Activated CD8-positive, alpha-beta memory T cell treated with anti-CD3 and anti-CD28 coated beads, Interleukin-2, amount 50 U/mL, for 48 hours (primary cell): ENCODE measurements around the gene EPB41L5.
"Not testable (repeated sequence)": the region's sequence is repeated elsewhere in the genome, so short reads cannot be mapped to it uniquely, and the experiment has no call there.

Experiments used
- DNase-seq: peaks from one replicate; pipeline ENCODE4 v3.0.0-alpha.2; 2020

EPB41L5 gene

GRCh38 chr2:120148669-120149068 lies 135.8 kb downstream of the EPB41L5 start:
- no peak for DNase-seq

GRCh38 chr2:120149406-120149805 lies 136.5 kb downstream of the EPB41L5 start:
- DNase-seq: no peak

GRCh38 chr2:120150040-120150482 lies 137.2 kb downstream of the EPB41L5 start:
- DNase-seq: no peak

GRCh38 chr2:120155308-120155707 lies 142.4 kb downstream of the EPB41L5 start:
- DNase-seq: no peak

GRCh38 chr2:120158658-120159057 lies 145.8 kb downstream of the EPB41L5 start:
- DNase-seq: not testable (repeated sequence)

GRCh38 chr2:120161190-120161589 lies 148.3 kb downstream of the EPB41L5 start:
- no peak for DNase-seq

GRCh38 chr2:120162716-120163115 lies 149.8 kb downstream of the EPB41L5 start:
- DNase-seq: no peak

- no peak for DNase-seq
Observed at GRCh38 chr2:120167272-120167671, 154.4 kb downstream of the EPB41L5 start.

GRCh38 chr2:120169020-120169419 lies 156.1 kb downstream of the EPB41L5 start:
- DNase-seq: no peak

- no peak for DNase-seq
Observed at GRCh38 chr2:120174963-120175581, 162.2 kb downstream of the EPB41L5 start.

- no peak for DNase-seq
Observed at GRCh38 chr2:120176526-120176925, 163.6 kb downstream of the EPB41L5 start.

- peak; percentile 88 for DNase-seq
Observed at GRCh38 chr2:120177001-120177621, 164.2 kb downstream of the EPB41L5 start.

GRCh38 chr2:120177973-120178372 lies 165.1 kb downstream of the EPB41L5 start:
- DNase-seq: no peak

GRCh38 chr2:120179396-120179795 lies 166.5 kb downstream of the EPB41L5 start:
- no peak for DNase-seq

- DNase-seq: no peak
Observed at GRCh38 chr2:120180066-120180465, 167.2 kb downstream of the EPB41L5 start.

- no peak for DNase-seq
Observed at GRCh38 chr2:120182019-120182560, 169.2 kb downstream of the EPB41L5 start.

- no peak for DNase-seq
Observed at GRCh38 chr2:120189189-120189588, 176.3 kb downstream of the EPB41L5 start.

GRCh38 chr2:120192280-120192679 lies 179.4 kb downstream of the EPB41L5 start:
- DNase-seq: no peak

GRCh38 chr2:120195553-120195952 lies 182.7 kb downstream of the EPB41L5 start:
- no peak for DNase-seq

GRCh38 chr2:120199817-120200459 lies 187.1 kb downstream of the EPB41L5 start:
- DNase-seq: not testable (repeated sequence)

GRCh38 chr2:120203251-120204021 lies 190.6 kb downstream of the EPB41L5 start:
- DNase-seq: no peak

- no peak for DNase-seq
Observed at GRCh38 chr2:120204022-120204405, 191.1 kb downstream of the EPB41L5 start.

- DNase-seq: no peak
Observed at GRCh38 chr2:120204417-120204816, 191.5 kb downstream of the EPB41L5 start.
